ENCODE measurements around the gene GREB1.

Gene GREB1

GRCh38 chr2:11582862-11583752, 49.3 kb downstream of the GREB1 start:
- no peak overlapping the region for H3K4me3 ChIP-seq (ENCODE audit: low read depth, low read length)
- peak; percentile 60 for TF ChIP-seq CTCF (IDR thresholded peaks at IDR 0.05; ENCODE audit: low read depth, low read length)

GRCh38 chr2:11583840-11584524, 50.1 kb downstream of the GREB1 start:
- H3K4me3 ChIP-seq (ENCODE audit: low read depth, low read length), result no peak overlapping the region
- TF ChIP-seq CTCF (IDR thresholded peaks at IDR 0.05; ENCODE audit: low read depth, low read length), result peak; percentile 74

GRCh38 chr2:11584525-11585056, 50.7 kb downstream of the GREB1 start:
- H3K4me3 ChIP-seq (ENCODE audit: low read depth, low read length), result no peak overlapping the region

GRCh38 chr2:11585071-11585470, 51.2 kb downstream of the GREB1 start:
- H3K4me3 ChIP-seq (ENCODE audit: low read depth, low read length), result no peak overlapping the region
- no peak for TF ChIP-seq CTCF (IDR thresholded peaks at IDR 0.05; ENCODE audit: low read depth, low read length)

More at GRCh38 chr2:11584525-11585056, 50.7 kb downstream of the GREB1 start:
- no peak for TF ChIP-seq CTCF (IDR thresholded peaks at IDR 0.05; ENCODE audit: low read depth, low read length)

GRCh38 chr2:11588228-11589110, 54.6 kb downstream of the GREB1 start:
- no peak overlapping the region for H3K4me3 ChIP-seq (ENCODE audit: low read depth, low read length)
- TF ChIP-seq CTCF (IDR thresholded peaks at IDR 0.05; ENCODE audit: low read depth, low read length), result no peak

- no peak overlapping the region for H3K4me3 ChIP-seq (ENCODE audit: low read depth, low read length)
- TF ChIP-seq CTCF (IDR thresholded peaks at IDR 0.05; ENCODE audit: low read depth, low read length), result no peak
These were observed 55.6 kb downstream of the GREB1 start for GRCh38 chr2:11589316-11589940.

All from WI38 (cell line).